ENCODE results near the gene RNF157.

The RNF157 gene

DNA sequence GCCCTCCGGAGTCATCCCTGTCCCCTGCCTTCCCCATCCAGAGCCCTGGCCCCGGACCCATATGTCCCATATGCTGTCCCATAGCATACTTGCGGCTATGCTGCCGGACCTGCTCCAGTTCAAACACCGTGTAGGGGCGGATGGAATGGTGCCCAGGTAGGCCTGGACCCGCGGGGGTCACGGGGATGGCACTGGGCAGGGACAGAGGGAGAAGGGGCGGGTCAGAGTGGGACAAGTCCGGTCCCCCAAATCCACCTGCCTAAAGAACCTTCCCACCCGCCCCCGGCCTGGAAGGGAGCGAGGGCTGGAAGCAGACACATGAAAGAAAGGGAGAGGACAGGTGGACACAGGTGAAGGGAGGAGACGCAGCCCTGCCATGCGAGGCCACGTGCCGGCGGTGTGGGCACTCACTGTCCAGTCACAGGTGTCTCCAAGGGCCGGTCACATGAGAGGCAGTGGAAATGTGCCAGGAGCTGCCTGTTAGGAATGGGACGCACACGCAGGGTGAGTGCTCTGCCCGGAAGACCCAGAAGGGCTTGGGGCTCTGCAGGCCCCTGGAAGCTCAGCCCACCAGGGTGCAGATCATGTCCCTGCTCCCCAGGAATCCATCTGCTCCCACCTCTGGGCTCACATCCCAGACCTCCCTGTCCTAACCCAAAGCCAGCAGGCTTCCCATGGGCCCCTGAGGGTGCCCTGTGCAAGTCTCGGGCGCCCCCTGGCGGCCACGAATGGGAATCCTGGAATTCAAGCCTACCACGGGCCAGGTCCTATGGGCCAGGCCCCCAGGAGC, 38.9 kb upstream of the RNF157 start:
- TF ChIP-seq, protein P1, sequence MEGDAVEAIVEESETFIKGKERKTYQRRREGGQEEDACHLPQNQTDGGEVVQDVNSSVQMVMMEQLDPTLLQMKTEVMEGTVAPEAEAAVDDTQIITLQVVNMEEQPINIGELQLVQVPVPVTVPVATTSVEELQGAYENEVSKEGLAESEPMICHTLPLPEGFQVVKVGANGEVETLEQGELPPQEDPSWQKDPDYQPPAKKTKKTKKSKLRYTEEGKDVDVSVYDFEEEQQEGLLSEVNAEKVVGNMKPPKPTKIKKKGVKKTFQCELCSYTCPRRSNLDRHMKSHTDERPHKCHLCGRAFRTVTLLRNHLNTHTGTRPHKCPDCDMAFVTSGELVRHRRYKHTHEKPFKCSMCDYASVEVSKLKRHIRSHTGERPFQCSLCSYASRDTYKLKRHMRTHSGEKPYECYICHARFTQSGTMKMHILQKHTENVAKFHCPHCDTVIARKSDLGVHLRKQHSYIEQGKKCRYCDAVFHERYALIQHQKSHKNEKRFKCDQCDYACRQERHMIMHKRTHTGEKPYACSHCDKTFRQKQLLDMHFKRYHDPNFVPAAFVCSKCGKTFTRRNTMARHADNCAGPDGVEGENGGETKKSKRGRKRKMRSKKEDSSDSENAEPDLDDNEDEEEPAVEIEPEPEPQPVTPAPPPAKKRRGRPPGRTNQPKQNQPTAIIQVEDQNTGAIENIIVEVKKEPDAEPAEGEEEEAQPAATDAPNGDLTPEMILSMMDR (IDR thresholded peaks at IDR 0.05; ENCODE audit: poor library complexity, severe bottlenecking), result peak; percentile 96
- H3K4me3 ChIP-seq (ENCODE audit: severe bottlenecking), result no peak overlapping the region
- DNase-seq (ENCODE audit: low spot score), result no peak
- H3K36me3 ChIP-seq (ENCODE audit: low read depth), result no peaks in the 10 kb centered on the region
- no peak overlapping the region for H3K27ac ChIP-seq (ENCODE audit: poor library complexity, severe bottlenecking)
- no peaks in the 10 kb centered on the region for H3K4me1 ChIP-seq (ENCODE audit: insufficient read depth, poor library complexity, severe bottlenecking)
- H3K27me3 ChIP-seq (ENCODE audit: insufficient read depth, poor library complexity, severe bottlenecking), result no peaks in the 10 kb centered on the region
- ATAC-seq (ENCODE audit: low read depth), result peak; percentile 87
- H3K9me3 ChIP-seq (ENCODE audit: severe bottlenecking), result no peaks in the 10 kb centered on the region

DNA sequence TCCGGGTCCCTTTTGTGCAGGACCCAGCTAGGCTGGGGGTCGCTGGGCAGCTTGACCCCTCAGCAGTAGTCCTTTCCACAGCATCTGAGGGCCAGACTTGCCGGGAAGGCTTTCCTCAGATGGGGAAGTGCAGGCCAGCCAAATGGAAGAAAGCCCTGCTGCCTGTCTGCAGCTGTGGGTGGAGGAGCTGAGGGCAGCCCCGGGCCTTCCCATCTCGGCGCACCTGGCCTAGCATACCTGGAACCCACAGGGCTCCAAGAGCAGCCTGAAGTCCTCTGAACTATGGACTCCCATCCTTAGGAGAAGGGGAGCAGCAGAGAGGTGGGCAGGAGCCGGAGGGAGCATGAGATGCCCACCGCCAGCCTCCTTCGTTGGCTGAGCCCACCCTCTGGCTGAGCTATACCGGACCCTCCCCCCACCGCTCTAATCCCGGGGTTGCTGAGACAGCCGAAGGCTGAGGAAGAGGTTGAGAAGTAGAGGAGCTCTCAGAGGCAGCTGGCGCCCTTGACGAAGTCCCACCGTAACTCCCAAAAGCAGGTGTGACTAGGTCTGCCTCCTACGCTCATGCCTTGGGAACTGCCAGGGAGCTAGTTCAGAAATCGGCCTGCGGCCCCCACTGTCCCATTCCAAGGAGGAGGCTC, 38.1 kb upstream of the RNF157 start:
- Histone ChIP-seq H3K4me3 (ENCODE audit: severe bottlenecking) (no peak overlapping the region), H3K4me1 (ENCODE audit: insufficient read depth, poor library complexity, severe bottlenecking) (no peaks in the 10 kb centered on the region), H3K36me3 (ENCODE audit: low read depth) (no peaks in the 10 kb centered on the region), H3K9me3 (ENCODE audit: severe bottlenecking) (no peaks in the 10 kb centered on the region), H3K27me3 (ENCODE audit: insufficient read depth, poor library complexity, severe bottlenecking) (no peaks in the 10 kb centered on the region), H3K27ac (ENCODE audit: poor library complexity, severe bottlenecking) (no peak overlapping the region)
- TF ChIP-seq, protein P1 (IDR thresholded peaks at IDR 0.05; ENCODE audit: poor library complexity, severe bottlenecking), result no peak
- ATAC-seq (ENCODE audit: low read depth) (no peak), DNase-seq (ENCODE audit: low spot score) (no peak)

DNA sequence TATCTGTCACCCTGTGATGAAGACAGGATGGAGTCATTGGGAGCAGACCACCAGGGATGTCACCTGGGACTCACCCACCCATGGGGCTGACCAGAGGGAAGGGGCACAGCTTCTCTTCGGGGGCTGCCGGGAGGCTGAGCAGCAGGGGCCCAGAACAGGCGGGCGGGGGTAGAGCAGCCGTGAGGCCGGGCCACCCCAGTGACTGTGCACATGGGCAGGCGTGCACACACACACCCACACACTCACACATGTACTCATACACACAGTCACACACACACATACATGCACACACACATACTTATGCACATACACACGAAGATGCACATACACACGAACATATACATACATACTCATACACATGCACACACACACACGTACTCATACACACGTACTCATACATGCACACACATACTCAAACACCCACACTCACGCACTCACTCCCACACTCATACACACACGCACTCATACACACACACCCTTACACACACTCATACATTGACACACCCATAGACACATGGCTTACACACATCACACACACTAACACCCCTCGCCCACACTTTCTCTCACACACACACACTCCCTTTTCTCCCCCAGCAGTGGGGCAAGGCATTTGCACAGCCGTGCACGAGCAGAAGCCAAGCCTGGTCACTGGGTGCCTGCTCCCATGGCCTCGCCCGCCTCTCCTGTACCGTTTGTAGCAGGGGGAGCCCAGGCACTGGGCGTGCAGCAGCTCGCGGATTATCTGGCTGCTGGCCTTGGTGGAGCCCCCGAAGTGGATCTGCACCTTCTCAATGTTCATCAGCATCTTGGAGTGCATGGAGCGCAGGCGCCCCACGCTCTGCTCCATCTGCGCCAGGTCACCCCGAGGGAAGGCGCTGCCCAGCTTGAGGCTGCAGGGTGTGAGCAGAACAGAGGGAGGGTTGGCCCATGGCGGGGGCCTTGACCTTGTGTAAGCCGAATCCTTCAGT, 37.3 kb upstream of the RNF157 start:
- DNase-seq (ENCODE audit: low spot score), result no peak
- Histone ChIP-seq H3K27me3 (ENCODE audit: insufficient read depth, poor library complexity, severe bottlenecking) (no peaks in the 10 kb centered on the region), H3K4me1 (ENCODE audit: insufficient read depth, poor library complexity, severe bottlenecking) (no peaks in the 10 kb centered on the region), H3K4me3 (ENCODE audit: severe bottlenecking) (no peak overlapping the region), H3K36me3 (ENCODE audit: low read depth) (no peaks in the 10 kb centered on the region), H3K9me3 (ENCODE audit: severe bottlenecking) (no peaks in the 10 kb centered on the region), H3K27ac (ENCODE audit: poor library complexity, severe bottlenecking) (no peak overlapping the region)
- TF ChIP-seq, protein P1 (IDR thresholded peaks at IDR 0.05; ENCODE audit: poor library complexity, severe bottlenecking), result no peak
- ATAC-seq (ENCODE audit: low read depth), result no peak

DNA sequence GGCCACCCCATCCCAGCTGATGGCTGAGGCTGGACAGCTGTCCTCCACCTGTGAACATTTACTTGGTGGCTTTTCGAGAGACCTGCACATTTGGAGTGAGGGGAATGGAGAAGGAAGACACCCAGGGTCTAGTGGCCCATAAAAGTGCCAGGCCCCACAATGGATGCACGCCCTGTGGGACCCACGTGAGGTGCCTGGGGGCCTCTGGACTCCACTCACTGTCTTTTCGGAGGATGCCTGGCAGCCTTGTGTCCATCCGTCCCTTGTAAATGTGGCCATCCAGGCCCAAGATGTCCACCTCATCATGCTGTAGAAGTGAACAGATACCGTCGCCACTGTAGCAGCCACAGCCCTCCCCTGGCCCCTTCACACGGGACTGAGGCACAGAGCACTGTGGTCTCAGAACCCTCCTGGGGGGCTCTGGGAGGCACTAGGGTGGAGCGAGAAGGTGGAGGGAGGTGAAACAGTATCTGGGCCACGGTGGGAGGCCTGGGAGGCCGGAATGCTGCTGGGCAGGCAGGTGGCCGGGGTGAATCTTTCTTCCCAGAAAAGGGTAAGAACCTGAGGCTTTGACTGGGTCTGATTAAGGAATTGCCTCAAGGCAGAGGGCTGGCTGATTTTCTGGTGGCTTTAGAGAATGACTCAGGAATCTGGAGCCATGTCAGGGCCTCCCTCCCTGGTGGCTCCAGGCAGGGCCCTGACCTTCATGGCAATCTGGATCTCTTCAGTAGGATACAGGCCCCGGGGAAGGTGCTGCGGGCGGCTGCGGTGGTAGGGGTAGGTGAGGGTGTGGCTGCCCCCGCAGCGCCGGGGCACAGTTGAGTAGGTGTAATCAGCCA, 36.4 kb upstream of the RNF157 start:
- H3K27me3 ChIP-seq (ENCODE audit: insufficient read depth, poor library complexity, severe bottlenecking), result no peaks in the 10 kb centered on the region
- peak; percentile 7; the same call in 1 of the 3 replicates for ATAC-seq (ENCODE audit: low read depth)
- no peaks in the 10 kb centered on the region for H3K36me3 ChIP-seq (ENCODE audit: low read depth)
- TF ChIP-seq, protein P1 (IDR thresholded peaks at IDR 0.05; ENCODE audit: poor library complexity, severe bottlenecking), result no peak
- no peak overlapping the region for H3K27ac ChIP-seq (ENCODE audit: poor library complexity, severe bottlenecking)
- no peaks in the 10 kb centered on the region for H3K9me3 ChIP-seq (ENCODE audit: severe bottlenecking)
- no peaks in the 10 kb centered on the region for H3K4me1 ChIP-seq (ENCODE audit: insufficient read depth, poor library complexity, severe bottlenecking)
- H3K4me3 ChIP-seq (ENCODE audit: severe bottlenecking), result no peak overlapping the region
- no peak for DNase-seq (ENCODE audit: low spot score)
